Esophagus muscularis mucosa (tissue), 4 donors: ENCODE data around the gene MDFIC.

Source experiments
- CTCF ChIP-seq, 3 experiments: fragments of 200-600 bp in 2 of 3; fragments of 450-650 bp in 1 of 3; sonication (generic) in 2 of 3; IDR thresholded peaks; one replicate each; pipeline ENCODE4 v1.5.1; 2017 to 2019; ENCODE audit warnings: antibody characterized with exemption in 3 of 3, mild to moderate bottlenecking in 2 of 3, moderate library complexity in 1 of 3
- EP300 ChIP-seq: sonication (generic); formaldehyde crosslinking; IDR thresholded peaks from one replicate; pipeline ENCODE4 v1.6.1; 2017; ENCODE audit warnings: antibody characterized with exemption
- POLR2A ChIP-seq: fragments of 450-650 bp; IDR thresholded peaks from one replicate; pipeline ENCODE4 v1.6.1; 2017; ENCODE audit warnings: antibody characterized with exemption, moderate library complexity, mild to moderate bottlenecking, low read depth
- POLR2AphosphoS5 ChIP-seq, 2 donors: sonication (generic); formaldehyde crosslinking; IDR thresholded peaks; one replicate each; pipeline ENCODE4 v1.6.1; 2017; ENCODE audit warnings: antibody characterized with exemption in 2 of 2

GRCh38 chr7:114977277-114977676 is 55.4 kb downstream of the MDFIC start:
- TF ChIP-seq POLR2A (no peak), CTCF (IDR thresholded peaks at IDR 0.05) (no peak), POLR2AphosphoS5 (IDR thresholded peaks at IDR 0.05) (no peak), EP300 (no peak)
